Activated gamma-delta T cell treated with Interleukin-2 at 50 U/mL for 16 hours (primary cell): ENCODE results near the gene ABCB6.
"Not testable (repeated sequence)": the region's sequence is repeated elsewhere in the genome, so short reads cannot be mapped to it uniquely, and the experiment has no call there.

ENCODE experiments used
- DNase-seq: peaks from one replicate; pipeline ENCODE4 v3.0.0-alpha.2; 2020

ABCB6 gene

DNA sequence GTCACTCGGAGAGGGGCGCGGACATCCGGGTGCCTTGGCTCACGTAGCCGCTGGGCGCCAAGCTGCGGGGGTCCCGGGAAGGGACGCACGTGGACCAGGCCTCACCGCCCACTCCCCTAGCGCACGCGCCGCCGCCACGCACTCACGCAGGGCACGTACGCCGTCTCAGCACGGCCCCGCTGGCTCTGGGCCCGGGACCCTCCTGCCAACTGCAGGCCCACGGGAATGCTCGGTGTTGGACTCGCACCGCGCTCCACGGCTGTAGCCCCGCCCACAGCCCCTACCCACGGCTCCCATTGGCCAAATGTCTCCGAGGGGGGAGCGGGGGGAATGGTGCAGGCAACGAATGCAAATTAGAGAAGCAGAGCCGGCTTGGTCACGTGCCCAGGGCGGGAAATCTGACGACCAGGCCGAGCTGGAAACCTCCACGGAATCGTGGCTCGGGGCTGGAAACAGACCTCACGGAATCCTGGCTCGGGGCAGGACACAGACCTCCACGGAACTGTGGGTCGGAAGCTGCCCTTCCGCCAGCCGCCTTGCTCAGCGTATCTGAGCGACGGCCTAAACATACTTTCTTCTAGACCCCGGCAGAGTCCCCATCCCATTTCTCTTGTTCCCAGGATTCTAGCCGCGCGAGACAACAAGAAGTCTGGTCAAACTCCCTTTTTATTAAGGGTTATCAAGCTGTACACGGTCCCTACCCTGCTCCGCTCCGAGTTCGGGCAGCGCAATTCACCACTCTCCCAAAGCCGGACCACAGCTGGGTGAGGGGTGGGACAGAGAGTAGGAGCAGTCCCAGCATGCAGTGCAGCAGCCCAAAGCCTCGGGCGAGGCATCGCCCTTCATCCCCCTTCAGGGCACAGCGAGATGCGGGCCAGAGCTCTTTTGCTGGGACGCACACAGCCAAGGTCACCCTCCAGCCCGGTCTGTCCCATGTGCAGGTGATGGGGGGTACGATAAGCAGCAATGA lies at the start of gene ABCB6:
Gene ABCB6 (minus strand): TSS at position 227 of the 970 bp plus-strand sequence. CDS start 285 bp downstream, outside the sequence.
- DNase-seq: peak; percentile 79

DNA sequence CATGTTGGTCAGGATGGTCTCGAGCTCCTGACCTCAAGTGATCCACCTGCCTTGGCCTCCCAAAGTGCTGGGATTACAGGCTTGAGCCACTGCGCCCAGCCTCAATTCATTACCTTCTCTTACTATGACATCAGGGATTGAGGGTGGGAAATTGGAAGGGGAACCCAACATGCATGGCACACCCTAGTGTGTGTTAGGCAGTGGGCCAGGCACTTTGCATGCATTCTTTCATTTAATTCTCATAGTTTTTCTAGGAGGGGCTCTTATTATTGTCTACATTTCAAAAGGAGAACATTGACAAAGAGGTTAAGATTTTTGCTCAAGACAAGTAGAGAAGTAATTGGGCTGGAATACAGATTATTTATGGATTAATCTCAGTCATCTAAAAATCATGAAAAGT lies 49.5 kb upstream of the ABCB6 start:
- no peak for DNase-seq

DNA sequence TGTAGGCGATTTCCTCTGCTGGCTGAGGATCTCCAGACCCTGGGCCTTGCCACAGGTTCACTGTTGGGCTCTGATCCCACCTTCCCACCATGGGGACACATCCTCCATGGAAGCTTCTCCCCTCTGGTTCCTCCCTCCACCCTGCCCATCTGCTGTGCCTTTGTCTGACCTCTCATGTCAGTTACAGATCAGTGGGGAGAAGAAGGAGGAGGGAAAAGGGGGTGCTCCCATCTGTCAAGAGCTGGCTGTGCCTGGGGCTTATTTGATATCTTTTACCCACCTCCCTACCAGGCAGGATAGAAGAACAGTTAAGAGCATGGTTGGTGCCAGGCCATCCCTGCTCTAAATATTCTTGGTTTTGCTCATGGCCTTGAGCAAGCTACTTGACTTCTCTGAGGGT lies 48.1 kb upstream of the ABCB6 start:
- no peak for DNase-seq

DNA sequence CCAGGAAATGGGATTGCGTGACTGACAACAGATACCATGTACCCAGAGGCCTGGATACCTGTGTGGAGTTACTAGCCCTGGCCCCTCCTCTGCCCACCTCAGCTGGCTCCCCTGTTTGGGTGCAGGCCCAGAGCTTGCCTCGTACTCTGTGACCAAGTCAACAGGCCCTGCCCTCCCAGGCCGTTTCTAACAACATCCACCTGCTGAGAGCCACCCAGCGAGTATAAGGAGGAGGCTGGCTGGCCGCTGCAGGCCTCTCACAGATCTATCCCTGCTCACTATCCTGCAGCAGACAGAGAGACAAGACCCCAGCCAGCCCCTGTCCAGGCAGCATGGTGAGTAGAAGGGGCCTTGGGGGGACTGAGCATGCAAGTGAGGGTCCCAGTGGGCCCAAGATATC lies 47.5 kb upstream of the ABCB6 start:
- no peak for DNase-seq

DNA sequence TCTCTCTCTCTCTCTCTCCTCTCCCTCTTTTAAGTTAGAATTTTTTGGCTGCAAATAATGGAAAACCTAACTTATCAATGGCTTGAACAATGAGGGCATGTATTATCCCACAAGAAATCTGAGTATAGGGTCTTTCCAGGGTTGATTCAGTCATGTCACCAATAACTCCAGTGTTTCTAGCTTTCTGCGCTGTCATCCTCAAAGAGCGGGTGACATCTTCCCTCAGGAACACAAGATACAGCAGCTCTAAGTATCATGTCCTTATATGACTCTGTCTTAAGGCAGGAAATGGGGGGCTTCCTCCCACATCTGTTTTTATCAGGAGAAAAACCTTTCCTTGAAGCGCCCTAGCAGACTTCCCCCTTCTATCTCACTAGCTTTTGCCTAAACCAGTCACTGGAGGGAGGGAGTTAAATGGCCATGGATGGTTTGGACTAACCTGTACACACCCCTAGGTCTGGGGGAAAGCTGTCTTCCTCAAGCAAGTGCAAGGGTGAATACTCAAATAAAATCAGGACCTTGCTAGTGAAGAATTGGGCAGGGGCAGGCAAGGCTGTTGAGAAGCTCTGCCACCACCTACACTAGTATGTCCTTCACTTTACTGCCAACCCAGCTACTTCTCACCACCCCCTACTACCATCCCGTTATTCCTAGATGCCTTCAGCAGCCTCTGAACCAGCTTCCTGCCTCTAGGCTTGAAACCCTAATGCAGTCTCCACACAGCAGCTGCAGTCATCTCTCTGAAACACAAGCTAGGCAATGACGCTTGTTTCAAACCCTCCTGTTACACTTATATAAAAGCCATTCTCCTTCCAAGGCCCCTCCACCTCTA lies 42.5 kb upstream of the ABCB6 start:
- DNase-seq: no peak

DNA sequence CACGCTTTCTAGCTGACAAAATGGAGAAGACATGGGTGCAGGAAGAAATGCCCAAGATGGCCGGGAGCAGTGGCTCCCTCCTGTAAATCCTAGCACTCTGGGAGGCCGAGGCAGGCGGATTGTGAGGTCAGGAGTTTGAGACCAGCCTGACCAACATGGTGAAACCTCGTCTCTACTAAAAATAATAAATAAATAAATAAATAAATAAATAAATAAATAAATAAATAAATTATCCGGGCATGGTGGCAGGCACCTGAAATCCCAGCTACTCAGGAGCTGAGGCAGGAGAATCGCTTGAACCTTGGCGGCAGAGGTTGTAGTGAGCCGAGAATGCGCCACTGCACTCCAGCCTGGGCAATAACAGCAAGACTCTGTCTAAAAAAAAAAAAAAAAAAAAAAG lies 40.2 kb upstream of the ABCB6 start:
- not testable (repeated sequence) for DNase-seq

DNA sequence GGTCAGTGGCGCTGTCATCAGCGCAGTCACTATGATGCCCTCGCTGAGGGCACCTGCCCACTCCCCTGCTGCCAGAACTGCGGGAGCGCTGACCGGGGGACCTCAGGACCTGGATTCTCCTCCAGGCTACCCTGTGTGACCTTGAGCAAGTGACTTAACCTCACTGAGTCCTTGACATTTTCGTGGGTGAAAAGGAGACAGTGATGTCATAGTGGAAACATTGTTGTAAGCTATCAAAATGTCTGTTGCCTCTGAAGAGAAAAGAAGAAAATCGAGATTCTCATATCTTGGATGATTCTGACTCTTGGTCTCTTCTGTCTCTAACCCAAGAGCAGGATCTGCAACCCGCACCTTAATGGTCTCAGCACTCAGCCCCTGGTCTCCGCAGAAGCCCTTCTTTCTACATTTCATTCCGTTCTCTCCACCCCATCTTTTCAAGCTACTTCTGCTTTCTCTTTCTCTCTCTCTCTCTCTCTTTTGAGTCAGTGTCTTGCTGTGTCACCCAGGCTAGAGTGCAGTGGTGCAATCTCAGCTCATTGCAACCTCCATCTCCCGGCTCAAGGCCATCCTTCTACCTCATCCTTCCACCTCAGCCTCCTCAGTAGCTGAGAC lies 35.9 kb upstream of the ABCB6 start:
- no peak for DNase-seq

DNA sequence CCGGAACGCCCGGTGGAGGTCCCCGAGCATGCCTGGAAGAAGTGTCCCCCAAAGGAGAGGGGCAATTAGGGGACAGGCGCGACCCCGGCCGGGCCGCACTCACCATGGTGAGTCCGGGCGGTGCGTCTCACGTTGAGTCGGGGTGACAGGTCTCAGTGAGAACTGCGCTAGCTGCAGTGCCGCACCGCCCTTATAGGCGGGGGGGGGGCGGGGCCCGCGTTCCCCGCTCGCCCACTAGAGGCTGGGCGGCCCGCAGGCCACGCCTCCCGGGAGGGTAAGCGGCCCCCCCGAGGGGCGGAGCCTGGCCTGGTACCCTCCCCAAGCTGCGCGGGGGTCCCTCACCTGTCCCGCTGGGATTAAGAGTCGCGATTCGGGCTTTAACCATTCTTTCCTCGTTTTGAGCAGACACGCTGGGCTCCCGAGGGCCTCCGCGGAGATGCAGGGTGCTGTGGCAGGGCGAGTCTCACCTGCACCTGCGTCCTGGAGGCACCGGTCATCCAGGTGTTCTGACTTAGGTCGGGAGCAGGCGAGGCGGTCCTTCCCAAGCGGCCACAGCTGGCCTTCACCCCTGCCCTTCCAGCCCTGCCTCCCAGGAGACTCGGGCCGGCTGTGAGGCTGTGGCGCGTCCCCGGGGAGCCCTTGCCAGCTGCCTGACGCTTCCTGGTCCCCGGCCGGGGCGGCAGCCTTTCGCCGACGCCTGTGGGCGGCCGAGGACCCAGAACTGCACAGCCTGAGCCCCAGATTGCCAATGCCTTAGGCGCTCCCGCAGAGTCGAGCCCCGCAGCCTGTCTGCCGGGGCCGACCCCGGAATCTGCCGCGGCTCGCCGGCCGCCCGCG lies 35.2 kb upstream of the ABCB6 start, which contains the start of gene TUBA4A:
Gene TUBA4A (minus strand): TSS at position 166 of the 837 bp plus-strand sequence. CDS start 60 bp downstream, at position 106.
- peak; percentile 89 for DNase-seq

DNA sequence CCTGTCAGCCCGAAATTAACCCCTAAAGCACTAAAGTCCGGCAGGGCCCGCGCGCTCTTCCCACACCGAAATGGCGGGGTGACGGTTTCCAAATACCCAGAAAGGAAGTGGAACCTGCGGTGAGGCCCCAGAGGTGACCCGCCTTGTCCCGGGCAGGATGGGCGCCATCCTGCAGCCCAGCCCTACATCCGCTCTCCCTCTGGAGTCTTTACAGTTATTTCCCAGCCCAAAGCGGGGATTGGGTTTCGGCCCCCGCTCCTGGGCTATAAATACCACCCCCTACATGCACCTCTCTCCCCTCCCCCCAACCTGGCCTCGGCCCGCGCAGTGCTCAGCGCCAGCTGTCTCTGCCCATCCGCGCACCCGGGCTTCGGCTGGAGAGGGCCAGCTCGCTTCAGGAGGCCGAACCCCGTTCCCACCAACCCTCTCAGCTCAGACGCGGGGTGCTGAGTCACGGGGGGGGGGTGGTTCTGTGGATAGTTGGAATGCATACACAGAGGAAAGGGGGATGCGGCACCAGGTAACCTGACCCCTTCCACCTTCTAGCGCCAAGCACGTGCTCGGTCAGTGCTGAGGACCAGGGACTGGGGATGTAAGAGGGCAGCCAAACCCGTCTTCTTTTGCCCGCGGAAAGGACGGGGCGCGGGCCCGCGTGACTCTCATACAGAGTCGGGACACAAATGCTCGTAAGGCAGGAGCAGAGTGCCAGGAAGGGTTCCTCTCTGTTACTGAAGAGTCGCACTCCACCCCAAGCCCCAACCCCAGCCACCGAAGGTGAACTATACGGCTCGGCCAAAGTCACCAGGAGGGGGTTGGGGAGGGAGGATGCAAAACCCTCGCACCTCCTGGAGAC lies 34.4 kb upstream of the ABCB6 start, which contains the start of gene TUBA4B:
Gene TUBA4B (plus strand): TSS at position 344 of the 853 bp plus-strand sequence. CDS start 165 bp downstream, at position 509.
- peak; percentile 31 for DNase-seq

DNA sequence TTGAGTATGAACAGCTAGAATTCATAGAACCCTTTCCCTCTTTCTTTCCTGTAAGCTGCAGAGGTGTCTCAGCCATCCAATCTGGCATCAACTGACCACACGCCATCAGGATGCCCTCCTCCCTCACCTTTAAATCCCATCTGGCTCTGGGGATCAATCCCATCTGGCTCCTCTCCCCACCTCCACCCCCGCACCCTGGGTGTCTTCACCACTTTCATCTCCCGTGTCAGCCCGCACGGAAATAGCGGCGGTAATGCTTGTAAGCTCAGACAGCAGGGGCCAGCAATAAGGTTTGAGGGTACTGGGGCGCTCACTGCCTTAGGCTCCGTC lies 33.8 kb upstream of the ABCB6 start:
- no peak for DNase-seq

DNA sequence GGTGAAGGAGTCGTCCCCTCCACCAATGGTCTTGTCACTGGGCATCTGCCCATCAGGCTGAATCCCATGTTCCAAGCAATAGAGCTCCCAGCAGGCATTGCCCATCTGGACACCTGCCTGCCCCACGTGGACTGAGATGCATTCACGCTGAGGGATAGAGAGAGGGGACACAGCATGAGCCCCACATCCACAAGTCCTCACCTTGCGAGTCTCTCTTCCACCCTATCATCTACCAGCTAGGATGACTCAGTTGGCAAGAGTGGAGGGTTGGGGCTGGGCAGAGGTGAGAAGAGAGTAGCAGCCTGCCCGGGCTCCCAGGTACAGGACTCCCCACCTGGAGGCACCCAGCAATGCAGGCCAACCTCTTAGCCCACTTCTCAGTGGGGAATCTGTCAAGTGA lies 33.3 kb upstream of the ABCB6 start:
- peak; percentile 31 for DNase-seq

DNA sequence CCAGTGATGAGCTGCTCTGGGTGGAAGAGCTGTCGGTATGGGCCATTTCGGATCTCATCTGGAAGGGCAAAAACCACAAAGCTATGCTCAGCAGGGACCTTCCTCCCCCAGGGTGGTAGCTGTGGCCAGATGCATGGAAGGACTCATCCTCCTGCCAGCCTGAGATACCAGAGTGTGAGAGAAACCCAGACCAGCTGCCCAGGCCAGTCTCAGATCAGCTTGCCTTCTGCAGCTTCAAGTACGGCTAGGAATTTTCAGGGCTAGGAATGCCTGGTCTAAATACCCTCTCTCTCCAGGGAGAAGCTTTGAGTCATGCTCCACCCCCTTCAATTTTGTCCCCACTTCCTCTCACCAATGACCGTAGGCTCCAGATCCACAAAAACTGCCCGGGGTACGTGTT lies 32.9 kb upstream of the ABCB6 start:
- DNase-seq: no peak

DNA sequence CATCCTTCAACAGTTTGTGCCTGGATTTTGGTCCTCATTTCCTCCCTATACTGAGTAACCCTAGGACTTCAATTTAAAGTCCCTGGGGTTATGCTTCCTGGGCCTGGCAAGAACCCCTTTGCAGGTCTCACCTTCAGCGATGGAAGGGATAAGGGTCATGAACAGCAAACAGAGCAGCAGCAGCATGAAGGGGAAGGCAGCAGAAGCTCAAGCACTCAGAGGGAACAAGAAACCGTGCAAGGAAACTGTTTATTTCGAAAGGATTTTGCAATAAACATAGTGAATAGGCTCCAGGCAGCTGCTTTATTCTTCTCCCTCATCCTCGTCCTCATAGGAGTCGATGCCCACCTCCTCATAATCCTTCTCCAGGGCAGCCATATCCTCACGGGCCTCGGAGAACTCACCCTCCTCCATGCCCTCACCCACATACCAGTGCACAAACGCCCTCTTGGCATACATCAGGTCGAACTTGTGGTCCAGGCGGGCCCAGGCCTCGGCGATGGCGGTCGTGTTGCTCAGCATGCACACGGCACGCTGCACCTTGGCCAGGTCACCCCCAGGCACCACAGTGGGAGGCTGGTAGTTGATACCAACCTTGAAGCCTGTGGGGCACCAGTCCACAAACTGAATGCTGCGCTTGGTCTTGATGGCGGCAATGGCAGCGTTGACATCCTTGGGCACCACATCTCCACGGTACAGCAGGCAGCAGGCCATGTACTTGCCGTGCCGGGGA lies 31.5 kb upstream of the ABCB6 start:
- DNase-seq: no peak

DNA sequence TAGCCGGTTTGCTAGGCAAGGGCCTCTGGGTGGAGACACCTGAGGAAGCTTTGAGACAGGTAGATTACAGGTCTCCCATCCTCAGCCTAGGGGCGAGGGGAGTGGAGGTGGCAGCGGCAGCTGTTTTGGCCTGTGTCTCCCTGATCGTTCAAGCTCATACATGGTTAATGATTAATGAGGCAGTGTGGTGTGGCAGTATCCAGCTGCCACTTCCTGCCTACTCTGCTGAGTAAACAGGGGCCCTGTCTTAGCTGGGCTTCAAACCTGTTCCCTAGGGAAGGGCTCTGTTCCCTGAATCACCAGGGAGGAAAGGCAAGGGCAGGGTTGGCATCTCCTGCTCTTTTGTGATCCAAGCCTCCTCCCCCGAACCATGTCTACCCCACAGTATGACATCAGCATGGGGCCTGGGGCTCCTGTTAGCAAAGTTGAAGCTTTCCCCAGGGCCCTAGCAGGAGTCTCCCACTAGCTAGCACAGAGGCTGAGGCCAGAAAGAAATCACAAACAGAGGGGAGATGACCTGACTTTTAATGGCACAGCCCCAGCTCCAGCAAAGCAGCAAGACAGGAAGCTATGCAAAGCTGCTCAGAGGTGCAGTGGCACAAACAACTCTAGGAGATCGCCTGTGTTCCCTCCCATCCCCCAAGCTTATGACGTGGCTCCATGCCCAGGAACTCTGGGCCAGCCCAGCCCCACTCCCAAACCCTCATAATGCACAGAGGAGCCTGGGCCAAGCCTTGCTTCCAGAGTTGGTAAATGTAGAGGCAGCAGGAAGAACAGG lies 30.6 kb upstream of the ABCB6 start:
- DNase-seq: peak; percentile 49

DNA sequence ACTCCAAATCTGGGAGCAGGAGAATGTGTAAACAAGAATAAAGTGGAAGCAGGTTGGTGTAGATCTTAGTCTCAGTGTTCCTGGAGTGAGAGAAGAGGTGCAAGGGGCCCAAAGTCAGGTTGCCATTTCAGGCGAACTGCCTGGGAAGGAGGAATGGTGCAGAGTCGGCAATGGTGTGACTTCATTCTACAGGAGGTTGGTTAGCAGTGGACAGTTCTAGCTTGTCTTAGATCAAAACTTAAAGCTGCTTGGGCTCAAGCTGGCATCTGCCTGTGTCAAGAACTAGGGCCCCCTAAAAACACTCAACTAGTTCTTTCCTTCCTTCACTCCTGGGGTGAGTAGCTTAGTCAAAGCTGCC lies 30.1 kb upstream of the ABCB6 start:
- no peak for DNase-seq

DNA sequence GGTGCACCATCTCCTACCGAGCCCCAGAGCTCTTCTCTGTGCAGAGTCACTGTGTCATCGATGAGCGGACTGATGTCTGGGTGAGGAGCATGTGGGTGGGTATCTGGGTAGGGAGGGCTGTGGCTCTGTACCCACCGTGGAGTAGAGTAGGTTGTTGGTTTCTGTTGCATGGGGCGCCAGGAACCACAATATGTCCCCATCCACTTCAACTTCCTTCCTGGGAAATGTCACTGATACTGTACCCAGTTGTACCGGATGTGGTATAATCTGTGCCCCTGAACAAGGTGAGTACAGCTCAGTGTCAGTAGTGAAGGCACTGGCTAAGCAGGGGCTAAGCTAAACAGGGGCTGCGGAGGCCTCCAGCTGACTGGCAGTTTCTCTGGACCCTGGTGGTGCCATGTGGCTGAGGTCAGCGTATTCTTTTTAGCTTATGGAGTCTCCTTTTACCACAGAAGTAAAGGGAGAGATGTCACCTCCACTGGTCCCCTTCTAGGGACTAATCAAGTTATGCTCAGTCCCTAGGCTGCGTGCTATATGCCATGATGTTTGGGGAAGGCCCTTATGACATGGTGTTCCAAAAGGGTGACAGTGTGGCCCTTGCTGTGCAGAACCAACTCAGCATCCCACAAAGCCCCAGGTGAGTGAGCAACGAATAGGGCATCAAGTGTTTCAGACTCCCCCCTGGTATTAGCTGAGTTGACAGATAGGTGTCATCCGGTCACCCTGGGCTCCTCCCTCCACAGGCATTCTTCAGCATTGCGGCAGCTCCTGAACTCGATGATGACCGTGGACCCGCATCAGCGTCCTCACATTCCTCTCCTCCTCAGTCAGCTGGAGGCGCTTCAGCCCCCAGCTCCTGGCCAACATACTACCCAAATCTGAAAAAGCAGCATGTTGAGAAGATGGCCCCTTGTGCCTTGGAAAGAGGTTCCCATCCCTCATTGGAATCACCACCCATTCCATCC lies 29.2 kb upstream of the ABCB6 start:
- DNase-seq: peak; percentile 65

DNA sequence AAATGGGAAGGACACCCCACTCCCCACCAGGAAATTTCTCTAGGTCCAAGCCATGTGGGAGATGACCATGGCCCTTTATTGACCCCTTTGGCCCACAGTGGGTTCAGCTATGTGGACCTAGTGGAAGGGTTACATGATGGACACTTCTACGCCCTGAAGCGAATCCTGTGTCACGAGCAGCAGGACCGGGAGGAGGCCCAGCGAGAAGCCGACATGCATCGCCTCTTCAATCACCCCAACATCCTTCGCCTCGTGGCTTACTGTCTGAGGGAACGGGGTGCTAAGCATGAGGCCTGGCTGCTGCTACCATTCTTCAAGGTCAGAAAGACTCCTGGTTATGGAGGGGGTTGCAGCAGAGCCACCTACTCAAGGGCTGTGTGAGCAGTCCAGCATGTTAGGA lies 27.8 kb upstream of the ABCB6 start:
- no peak for DNase-seq

DNA sequence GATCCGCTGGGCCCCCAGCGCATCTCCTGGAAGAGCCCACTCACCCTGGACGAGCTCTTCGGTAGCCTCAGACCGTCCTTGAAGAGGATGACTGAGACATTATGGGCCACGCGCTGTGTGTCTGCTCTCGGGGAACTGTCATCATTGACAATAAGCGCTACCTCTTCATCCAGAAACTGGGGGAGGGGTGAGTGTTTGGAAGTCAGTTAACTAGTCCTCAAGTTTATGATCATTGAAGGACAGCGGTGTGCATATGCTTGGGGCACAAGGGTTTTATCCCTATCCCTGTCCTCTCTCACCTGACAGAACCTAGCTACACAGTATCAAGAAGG lies 27.1 kb upstream of the ABCB6 start:
- DNase-seq: no peak
